CD4-positive, alpha-beta T cell treated with Interleukin-21 for 1 hour (primary cell): ENCODE results near the gene ZCWPW2.
A peak's percentile ranks its signal among the peaks of the same experiment; 100 is the strongest.

Experiments
- DNase-seq: peaks from one replicate; pipeline ENCODE4 v3.0.0-alpha.2; 2020

Gene ZCWPW2

DNA sequence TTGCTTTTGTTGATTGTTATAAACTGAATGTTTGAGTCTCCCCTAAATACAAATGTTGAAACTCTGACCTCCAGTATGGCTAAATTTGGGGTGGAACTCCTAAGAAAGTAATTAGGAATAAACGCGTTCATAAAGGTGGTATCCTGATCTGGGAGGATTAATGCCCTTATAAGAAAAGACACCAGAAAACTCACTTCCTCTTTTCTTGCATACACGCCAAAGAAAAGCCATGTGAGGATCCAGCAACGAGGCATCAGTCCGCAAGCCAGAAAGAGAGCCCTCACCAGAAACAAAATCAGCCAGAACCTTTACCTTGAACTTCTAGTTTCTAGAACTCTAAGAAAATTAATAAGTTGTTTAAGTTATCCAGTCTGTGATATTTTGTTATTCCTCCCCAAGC is 37.5 kb downstream of the ZCWPW2 start:
- DNase-seq: no peak

DNA sequence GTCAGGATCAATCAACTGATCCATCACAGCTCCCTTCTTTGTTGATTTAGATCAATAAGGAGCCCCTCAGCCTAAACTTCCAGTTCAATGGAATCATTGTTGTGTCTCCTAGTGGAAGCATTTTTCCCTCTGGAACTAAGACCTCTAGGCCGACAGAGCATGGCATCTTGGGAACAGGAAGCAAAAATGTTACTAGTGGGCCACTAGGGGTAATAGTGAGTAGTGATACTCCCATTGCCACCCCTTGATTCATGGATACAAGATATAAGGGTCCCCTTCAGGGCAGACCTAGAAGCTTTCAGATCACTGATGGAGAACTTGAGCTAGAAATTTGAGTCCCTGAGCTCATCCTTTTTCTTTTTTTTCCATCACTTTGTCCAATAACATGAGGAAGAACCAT is 40.5 kb downstream of the ZCWPW2 start:
- DNase-seq: no peak

DNA sequence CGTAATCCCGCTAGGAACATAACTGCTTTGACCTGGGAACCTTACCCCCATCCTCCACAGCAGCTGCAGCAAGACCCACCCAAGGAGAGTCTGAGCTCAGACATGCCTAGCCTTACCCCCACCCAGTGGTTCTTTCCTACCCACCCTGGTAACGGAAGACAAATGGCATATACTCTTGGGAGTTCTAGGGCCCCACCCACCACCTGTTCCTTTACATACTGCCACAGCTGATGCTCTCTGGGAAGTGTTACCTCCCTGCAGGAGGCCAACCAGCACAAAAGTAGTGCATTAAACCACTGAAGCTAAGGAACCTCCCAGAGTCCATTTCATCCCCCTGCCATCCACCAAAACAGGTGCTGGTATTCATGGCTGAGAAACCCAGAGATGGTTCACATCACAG is 50.7 kb downstream of the ZCWPW2 start:
- DNase-seq: no peak

DNA sequence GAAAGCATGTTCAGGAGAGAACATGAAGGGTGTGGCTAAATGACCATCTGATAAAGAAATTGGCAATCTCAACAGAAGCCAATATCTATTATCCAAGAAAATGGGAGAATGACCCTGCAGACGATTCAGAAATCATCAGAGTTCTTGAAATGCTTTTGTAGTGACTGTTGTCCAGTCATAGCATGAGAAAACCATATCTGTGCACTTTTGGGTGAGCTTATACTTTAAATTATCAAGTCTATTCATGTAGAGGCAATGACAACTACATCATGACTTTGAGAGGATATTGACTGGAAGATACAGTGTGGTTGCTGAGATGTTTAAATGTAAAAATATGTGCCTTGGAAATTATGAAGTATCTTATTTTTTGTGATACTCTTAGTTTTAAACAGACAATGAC is 57.7 kb downstream of the ZCWPW2 start:
- no peak for DNase-seq

DNA sequence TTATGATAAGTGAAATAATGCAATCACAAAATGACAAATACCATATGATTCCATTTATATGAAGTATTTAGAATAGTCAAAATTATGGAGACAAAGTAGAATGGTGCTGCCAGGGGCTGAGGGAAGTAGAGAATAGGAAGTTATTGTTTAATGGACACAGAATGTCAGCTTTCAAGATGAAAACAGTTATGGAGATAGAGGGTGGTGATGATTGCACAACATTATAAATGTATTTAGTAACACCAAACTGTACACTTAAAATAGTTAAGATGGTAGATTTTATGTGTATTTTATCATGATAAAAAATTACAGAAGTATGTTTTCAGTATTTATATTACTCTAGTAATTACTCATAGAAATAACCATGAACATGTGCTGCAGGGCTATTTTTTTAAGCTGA is 100.9 kb downstream of the ZCWPW2 start:
- no peak for DNase-seq

DNA sequence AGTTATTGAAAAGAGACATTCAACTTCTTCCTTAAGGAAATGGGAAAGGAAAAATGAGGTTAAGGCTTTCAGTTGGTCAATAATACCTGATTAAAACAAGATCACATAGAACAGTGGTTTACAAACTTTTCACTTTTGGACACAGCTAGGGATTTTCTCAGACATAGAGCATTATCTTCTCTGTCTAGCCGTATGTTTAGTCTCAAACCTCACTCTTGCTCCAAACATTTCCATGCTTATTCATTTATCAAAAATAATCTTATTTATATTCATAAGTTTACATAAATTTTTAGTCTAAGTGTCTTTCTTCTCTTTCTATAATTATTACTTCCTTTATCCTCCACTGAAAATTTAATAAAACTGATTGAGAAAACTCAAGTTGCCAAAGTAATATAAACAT is 114.3 kb downstream of the ZCWPW2 start:
- DNase-seq: no peak

- no peak for DNase-seq
Observed at GRCh38 chr3:28467414-28467813, 118.9 kb downstream of the ZCWPW2 start.

GRCh38 chr3:28476194-28476593 is 127.7 kb downstream of the ZCWPW2 start:
- peak; percentile 0 for DNase-seq

DNA sequence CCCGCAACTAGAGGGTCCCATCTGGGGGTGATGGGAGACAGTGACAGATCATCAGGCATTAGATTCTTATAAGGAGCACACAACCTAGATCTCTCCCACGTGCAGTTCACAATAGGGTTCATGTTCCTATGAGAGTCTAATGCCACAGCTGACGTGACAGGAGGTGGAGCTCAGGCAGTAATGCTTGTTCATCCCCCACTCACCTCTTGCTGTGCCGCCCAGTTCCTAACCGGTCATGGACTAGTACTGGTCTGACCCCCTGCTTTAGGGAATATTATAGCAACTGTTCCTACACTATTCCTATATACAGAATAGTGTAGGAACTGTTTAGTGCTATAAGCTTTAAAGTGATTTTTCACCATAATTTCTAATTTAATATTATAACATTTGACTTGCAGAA is 128.2 kb downstream of the ZCWPW2 start:
- DNase-seq: no peak

- DNase-seq: no peak
Observed at GRCh38 chr3:28485164-28485563, 136.6 kb downstream of the ZCWPW2 start.

DNA sequence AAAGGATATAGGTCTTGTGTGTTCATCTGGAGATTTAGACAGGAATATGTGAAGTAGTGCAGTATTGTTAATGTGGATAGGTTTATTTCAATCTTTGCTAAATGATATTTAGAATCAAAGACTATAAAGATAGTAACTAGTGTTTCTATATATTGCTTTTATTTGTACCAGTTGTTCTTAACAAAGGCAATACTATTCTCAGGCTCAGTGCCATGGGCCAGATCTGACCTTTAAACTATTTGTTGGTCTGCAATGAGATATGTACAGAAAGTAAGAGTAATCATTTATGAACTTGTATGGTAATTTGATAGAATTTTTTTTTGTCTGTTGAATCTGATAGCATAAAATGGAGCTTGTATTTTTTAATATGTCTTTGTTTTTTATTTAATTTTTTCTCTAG is 146.8 kb downstream of the ZCWPW2 start:
- DNase-seq: no peak

- DNase-seq: no peak
Observed at GRCh38 chr3:28502397-28502937, 153.9 kb downstream of the ZCWPW2 start.

DNA sequence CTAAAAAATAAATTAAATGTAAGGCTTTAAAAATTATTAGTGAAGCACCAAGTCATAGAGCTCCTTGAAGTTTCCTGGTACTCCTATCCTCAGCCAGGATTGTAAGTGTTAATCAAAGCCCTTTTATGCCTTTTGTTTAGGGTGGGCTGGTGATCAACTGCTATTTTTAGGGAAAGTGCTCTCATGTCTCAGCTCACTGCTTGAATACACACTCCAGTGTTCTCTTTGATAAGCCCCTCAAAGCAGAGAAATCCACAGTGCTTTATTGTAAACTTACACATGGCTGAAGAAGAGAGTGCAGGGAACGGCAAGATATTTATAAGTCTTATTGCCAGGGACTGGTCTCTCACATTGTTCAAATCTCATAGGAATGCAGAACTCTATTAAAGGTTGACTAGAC is 156.5 kb downstream of the ZCWPW2 start:
- no peak for DNase-seq

- no peak for DNase-seq
Observed at GRCh38 chr3:28521663-28522062, 173.1 kb downstream of the ZCWPW2 start.

DNA sequence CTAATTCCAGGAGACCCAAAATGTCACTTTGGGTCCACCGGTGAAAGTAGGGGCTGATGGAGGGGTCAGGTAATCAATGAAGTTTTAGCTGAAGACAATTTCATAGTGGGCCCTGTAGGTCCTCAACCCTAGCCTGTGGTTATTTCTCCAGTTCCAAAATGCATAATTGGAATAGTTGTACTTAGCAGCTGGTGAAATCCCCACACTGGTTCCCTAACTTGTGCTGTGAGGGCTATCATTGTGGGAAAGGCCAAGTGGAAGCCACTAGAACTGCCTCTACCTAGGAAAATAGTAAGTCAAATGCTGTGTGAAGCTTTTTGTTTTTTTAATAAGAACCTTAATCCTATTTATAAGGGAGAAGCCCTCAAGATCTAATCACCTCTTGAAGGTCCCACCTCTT is 193.8 kb downstream of the ZCWPW2 start:
- DNase-seq: no peak

GRCh38 chr3:28544236-28544635 is 195.7 kb downstream of the ZCWPW2 start:
- no peak for DNase-seq

- DNase-seq: no peak
Observed at GRCh38 chr3:28544831-28545230, 196.3 kb downstream of the ZCWPW2 start.

DNA sequence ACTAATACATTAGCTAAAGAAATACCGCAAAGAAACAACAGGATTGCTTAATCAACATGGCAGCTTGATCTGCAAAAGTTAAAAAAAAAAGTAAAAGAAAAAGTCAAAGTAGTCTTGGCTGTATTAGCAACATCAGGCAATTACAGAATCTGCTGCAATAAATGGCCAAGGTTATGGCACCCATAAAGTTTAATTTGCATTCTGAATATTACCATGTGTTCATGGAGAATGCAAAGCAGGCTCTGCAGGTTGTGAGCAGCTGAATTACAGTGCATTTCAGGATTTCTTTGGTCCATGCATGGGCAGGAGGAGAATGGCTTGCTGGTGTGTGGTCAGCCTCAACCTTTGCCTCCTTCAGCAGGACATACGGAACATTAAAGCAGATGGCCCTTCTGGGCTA is 199.2 kb downstream of the ZCWPW2 start:
- no peak for DNase-seq

- no peak for DNase-seq
Observed at GRCh38 chr3:28553175-28553574, 204.7 kb downstream of the ZCWPW2 start.

- DNase-seq: no peak
Observed at GRCh38 chr3:28556195-28556594, 207.7 kb downstream of the ZCWPW2 start.

DNA sequence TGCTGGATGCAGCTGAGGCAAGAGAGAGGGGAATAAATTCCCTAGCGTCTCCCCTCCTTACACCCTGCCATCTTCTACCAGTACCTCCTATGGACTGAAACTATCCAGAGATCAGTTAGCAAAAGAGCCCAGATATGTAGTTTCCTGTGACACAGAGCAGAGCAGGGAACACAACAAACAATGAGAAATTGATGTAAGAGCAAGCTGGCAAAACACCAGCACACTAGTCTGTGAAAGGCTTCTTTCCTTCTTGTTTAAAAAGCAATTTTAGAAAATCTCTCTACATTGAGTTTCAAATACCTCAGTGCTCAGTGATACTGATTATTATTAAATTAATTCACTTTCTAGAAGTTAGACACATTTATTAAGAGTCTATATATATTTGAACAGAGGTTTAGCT is 215.7 kb downstream of the ZCWPW2 start:
- DNase-seq: no peak

DNA sequence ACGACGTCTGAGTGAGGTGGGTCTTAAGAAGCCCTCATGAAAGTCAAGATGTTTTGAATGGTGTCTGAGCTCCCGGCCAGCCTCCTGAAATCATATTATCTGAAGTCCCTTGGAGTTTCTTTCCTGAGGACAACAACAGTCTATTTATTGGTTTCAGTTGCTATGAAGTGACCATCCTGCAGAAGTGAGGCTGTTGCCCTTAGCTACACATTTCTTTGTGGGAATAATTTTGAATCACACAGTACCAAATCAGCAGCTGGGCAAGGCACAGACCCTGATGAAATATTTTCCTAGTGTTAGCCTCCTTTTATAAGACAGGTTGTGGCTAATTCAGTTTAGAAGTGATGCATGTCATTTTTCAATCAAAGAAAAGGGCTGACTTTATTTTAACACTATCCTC is 220.8 kb downstream of the ZCWPW2 start:
- DNase-seq: no peak

GRCh38 chr3:28574036-28574435 is 225.5 kb downstream of the ZCWPW2 start:
- no peak for DNase-seq

GRCh38 chr3:28575100-28575745 is 226.7 kb downstream of the ZCWPW2 start:
- no peak for DNase-seq
